Measurements from ENCODE around the gene DNM3. TPM values are rescaled to one million over a fixed set of nuclear protein-coding genes. Genes with fewer than 3 reads are reported as not detected.

Gene DNM3
- total RNA-seq, 1 donor from 2014 or later, result 1.8 TPM

DNA sequence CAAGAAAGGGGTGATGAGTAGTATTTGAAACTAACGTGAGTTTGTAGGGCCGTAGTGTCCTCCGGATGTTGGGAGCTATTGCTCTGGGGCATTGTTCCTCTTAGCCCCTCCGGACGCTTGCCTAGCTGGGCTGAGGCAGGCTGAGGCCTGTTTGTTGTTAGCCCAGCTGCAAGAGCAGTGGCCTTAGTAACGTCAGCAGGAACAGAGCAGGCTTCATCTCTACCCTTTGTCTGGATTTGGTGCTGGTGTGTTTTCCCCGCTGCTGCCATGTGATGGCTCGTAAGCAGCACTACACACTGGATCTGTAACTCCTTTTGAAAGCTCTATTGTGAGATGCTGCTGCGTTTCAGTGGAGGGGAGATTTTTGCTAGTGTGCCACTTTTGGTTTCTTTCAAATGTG, 57.6 kb downstream of the DNM3 start:
- no peak overlapping the region for H3K4me3 ChIP-seq (ENCODE audit: low read depth, low read length)
- DNase-seq (ENCODE audit: low read depth), result no peak
- TF ChIP-seq, protein P1, sequence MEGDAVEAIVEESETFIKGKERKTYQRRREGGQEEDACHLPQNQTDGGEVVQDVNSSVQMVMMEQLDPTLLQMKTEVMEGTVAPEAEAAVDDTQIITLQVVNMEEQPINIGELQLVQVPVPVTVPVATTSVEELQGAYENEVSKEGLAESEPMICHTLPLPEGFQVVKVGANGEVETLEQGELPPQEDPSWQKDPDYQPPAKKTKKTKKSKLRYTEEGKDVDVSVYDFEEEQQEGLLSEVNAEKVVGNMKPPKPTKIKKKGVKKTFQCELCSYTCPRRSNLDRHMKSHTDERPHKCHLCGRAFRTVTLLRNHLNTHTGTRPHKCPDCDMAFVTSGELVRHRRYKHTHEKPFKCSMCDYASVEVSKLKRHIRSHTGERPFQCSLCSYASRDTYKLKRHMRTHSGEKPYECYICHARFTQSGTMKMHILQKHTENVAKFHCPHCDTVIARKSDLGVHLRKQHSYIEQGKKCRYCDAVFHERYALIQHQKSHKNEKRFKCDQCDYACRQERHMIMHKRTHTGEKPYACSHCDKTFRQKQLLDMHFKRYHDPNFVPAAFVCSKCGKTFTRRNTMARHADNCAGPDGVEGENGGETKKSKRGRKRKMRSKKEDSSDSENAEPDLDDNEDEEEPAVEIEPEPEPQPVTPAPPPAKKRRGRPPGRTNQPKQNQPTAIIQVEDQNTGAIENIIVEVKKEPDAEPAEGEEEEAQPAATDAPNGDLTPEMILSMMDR (conservative IDR thresholded peaks at IDR 0.05; ENCODE audit: low read depth, low read length), result no peak

DNA sequence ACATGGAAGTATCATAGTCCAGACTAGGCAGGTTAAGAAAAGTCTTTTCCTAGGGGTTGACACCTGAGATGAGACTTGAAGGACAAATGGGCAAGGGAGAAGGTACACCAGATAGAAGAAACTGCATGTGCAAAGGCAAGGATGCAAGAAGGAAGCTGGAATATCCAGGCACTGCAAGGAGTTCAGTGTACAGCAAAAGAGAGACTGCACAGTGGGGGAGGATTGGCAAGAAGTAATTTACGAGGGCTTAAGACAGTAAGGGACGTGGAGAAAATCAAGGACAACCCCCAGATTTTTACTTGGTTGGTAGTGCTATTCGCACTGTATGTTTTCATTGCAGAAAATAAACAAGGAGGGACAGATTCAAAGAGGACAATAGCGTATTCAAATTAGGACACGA, 58.5 kb downstream of the DNM3 start:
- DNase-seq (ENCODE audit: low read depth), result no peak
- TF ChIP-seq, protein P1 (conservative IDR thresholded peaks at IDR 0.05; ENCODE audit: low read depth, low read length), result no peak
- H3K4me3 ChIP-seq (ENCODE audit: low read depth, low read length), result no peak overlapping the region

DNA sequence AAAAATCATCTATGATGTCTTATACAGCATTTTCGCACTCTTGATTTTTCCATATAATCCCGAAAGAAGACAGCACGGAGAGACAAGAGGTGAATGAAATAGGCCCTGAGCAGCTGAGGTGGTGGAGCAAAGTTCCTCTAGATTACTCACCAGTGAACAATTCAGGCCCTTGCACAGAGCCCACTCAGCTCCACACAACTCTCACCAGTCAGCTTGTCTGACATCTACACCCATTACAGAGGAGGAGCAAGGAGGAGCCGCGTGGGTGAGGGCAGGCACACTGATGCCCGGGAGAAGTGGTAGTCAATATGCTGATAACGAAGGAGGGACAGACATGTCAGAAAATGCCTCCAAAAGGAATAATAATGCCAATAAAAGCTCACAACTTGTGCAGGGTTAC, 59.9 kb downstream of the DNM3 start:
- TF ChIP-seq, protein P1 (conservative IDR thresholded peaks at IDR 0.05; ENCODE audit: low read depth, low read length), result no peak
- DNase-seq (ENCODE audit: low read depth), result peak; percentile 18
- H3K4me3 ChIP-seq (ENCODE audit: low read depth, low read length), result no peak overlapping the region

DNA sequence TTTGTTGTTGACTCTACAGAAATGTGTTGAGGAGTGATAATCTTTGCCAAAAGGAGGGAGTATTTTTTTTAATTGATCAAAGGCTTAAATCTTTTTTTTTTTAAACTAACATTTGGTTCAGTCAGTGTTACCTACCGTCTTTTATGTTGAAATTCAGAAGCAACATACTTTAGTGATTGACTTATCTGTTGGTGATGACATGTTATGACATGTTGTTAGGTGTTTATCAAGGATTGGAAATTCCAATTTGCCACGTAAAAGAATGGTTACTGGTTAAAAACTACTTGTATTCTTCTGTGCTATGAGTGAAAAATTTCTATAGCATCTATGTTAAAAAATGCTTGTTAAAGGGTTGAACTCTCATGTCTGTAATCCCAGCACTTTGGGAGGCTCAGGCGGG, 61.2 kb downstream of the DNM3 start:
- DNase-seq (ENCODE audit: low read depth), result no peak
- no peak overlapping the region for H3K4me3 ChIP-seq (ENCODE audit: low read depth, low read length)
- TF ChIP-seq, protein P1 (conservative IDR thresholded peaks at IDR 0.05; ENCODE audit: low read depth, low read length), result no peak

DNA sequence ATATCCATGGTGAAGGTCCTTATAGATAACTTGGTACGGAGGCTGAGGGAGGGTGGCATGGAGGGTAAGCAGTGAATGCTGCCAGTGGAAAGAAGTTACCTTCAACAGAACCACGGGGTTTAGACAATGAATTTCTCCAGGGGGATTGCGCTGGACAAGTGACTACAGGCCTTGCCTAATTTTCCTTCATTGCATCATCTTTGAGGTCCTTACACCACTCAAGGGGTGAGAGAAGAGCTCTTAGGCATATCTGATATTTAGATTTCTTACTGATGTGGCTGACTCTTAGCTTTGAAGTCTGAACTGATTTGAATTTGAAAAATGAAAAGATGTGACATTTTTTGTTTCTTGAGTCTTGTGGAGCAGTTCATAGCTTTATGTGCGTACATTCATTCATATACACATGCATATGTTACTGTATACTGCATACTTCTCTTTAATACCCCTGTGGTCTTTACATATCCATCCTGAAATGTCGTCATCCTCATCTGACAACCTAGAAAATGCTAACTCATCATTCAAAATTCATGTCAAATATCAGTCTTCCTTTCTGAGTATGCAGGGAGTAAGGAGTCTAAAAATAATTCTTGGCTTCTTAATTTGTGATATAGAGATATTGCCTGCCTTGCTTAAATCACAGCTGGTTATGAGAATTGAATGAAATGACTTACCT, 63.6 kb downstream of the DNM3 start:
- no peak overlapping the region for H3K4me3 ChIP-seq (ENCODE audit: low read depth, low read length)
- TF ChIP-seq, protein P1 (conservative IDR thresholded peaks at IDR 0.05; ENCODE audit: low read depth, low read length), result no peak
- DNase-seq (ENCODE audit: low read depth), result no peak

DNA sequence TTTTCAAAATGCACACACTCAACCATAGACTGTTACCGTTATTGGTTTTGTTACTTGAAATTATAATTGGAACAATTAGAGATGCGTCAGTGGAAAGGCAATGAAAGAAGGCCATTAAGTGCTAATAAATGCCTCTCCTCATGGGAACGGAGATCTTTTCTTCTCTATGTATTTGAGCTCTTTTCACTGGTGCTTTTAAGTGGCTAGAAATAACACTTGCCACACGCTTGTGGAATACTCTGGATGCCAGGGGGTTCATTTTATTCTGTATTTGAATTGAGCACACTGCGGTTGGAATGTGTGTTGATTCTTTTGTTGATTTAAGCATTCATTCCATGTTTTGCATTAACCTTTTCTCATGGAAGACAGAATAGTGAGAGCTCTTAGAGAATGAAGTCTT, 68.4 kb downstream of the DNM3 start:
- no peak for DNase-seq (ENCODE audit: low read depth)

More for the DNA sequence above, 68.4 kb downstream of the DNM3 start:
- TF ChIP-seq, protein P1 (conservative IDR thresholded peaks at IDR 0.05; ENCODE audit: low read depth, low read length), result no peak
- H3K4me3 ChIP-seq (ENCODE audit: low read depth, low read length), result no peak overlapping the region

All from epithelial cell of proximal tubule (primary cell).